ENCODE results near the gene CRB2. TPM values are rescaled to one million over a fixed set of nuclear protein-coding genes. Genes with fewer than 3 reads are reported as not detected.
A peak's percentile ranks its signal among the peaks of the same experiment; 100 is the strongest.

The CRB2 gene
- total RNA-seq, 6 experiments from 2014 or later = not detected

DNA sequence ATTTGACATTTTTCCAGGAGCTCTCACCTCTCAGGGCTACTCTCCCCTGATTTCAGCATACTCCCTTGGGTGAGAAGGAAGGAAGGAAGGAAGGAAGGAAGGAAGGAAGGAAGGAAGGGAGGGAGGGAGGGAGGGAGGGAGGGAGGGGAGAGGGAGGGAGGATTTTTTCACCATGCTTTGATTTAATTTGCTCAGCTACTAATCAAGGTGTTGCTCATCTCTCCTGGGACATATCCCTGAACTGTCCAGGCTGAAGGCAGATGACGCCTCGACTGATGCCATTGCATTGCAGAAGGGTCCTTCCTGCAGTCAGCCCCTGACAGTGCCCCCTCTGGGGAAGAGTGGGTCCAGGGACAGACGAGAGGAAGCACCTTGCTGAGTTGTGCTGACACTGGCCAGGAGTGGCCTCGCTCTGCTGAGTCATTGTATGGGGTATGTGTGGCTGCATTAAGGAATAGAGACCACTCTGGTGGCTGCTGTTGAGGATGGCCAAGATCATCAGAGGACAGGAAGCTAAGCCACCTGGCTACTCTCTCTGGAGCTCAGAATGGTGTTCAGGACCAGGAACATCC lies 43.6 kb upstream of the CRB2 start:
- Histone ChIP-seq H3K36me3 (no peaks in the 10 kb centered on the region), H3K27me3 (no peaks in the 10 kb centered on the region), H3K4me3 (no peak overlapping the region), H3K27ac (no peak overlapping the region), H3K9me3 (no peaks in the 10 kb centered on the region), H3K4me1 (peaks cover 0 to 17% (median 3%) of the 10 kb centered on the region in 4 donors)
- no peak for TF ChIP-seq POLR2A (IDR thresholded peaks at IDR 0.05)
- TF ChIP-seq, protein P1, sequence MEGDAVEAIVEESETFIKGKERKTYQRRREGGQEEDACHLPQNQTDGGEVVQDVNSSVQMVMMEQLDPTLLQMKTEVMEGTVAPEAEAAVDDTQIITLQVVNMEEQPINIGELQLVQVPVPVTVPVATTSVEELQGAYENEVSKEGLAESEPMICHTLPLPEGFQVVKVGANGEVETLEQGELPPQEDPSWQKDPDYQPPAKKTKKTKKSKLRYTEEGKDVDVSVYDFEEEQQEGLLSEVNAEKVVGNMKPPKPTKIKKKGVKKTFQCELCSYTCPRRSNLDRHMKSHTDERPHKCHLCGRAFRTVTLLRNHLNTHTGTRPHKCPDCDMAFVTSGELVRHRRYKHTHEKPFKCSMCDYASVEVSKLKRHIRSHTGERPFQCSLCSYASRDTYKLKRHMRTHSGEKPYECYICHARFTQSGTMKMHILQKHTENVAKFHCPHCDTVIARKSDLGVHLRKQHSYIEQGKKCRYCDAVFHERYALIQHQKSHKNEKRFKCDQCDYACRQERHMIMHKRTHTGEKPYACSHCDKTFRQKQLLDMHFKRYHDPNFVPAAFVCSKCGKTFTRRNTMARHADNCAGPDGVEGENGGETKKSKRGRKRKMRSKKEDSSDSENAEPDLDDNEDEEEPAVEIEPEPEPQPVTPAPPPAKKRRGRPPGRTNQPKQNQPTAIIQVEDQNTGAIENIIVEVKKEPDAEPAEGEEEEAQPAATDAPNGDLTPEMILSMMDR (IDR thresholded peaks at IDR 0.05) = no peak
- ATAC-seq = no peak
- intact Hi-C loops (cut with DNase I) = no loop called here
- WGBS (ENCODE audit: insufficient coverage, low coverage, low lambda C conversion rate, missing lambda C conversion rate) = no CpG with 5 or more reads among the region's 4 CpGs
- DNase-seq = no peak

DNA sequence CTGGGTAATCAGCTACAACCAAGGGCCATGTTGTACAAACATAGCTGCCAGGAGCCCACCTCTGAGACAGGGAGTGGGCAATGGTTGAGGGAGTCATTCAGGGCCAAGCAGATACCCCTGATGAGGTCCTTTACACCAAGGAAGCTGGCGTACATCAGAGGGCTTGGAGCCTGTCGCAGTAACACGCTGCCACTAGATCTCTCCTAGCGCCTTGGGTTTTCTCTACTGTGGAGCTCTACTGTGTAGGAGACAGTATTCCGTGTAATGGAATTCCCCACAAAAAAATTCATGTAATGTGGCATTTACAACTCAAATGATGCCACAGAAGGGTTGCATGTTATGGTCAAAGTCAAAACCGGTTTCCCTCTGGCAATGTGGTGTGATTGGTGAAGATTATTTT lies 41.4 kb upstream of the CRB2 start:
- no peak for DNase-seq
- ATAC-seq = no peak
- H3K36me3 ChIP-seq = no peaks in the 10 kb centered on the region
- 93% methylated on average over 4 of the region's 6 CpGs for WGBS (ENCODE audit: insufficient coverage, low coverage, low lambda C conversion rate, missing lambda C conversion rate)
- no peaks in the 10 kb centered on the region for H3K27me3 ChIP-seq
- peaks cover 0 to 17% (median 3%) of the 10 kb centered on the region in 4 donors for H3K4me1 ChIP-seq
- intact Hi-C loops (cut with DNase I) = no loop called here
- no peak overlapping the region for H3K27ac ChIP-seq
- H3K9me3 ChIP-seq = no peaks in the 10 kb centered on the region
- TF ChIP-seq, protein P1 (IDR thresholded peaks at IDR 0.05) = no peak
- TF ChIP-seq POLR2A (IDR thresholded peaks at IDR 0.05) = no peak
- H3K4me3 ChIP-seq = no peak overlapping the region

DNA sequence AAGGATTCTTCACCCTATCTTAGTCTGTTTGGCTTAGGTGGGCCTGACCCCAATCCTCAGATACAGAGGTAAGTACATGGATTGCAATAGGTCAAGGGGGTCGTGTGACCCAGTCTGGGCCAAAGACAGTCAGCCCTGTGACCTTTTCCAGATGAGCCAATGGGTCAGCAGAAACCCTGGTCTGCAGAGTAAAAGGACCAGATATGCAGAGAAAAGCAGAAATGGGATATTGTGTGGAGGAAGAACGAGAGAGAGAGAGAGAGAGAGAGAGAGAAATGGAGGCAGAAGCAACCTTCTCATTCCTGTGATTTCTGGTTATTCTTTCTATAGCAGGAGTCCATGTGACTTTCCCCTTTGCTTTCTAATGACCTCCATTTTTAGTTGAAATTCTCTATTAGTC lies 40.4 kb upstream of the CRB2 start:
- intact Hi-C loops (cut with DNase I) = no loop called here
- Histone ChIP-seq H3K4me1 (peaks cover 0 to 17% (median 3%) of the 10 kb centered on the region in 4 donors), H3K4me3 (no peak overlapping the region), H3K27ac (no peak overlapping the region), H3K27me3 (no peaks in the 10 kb centered on the region), H3K9me3 (no peaks in the 10 kb centered on the region), H3K36me3 (no peaks in the 10 kb centered on the region)
- DNase-seq (no peak), ATAC-seq (no peak)
- TF ChIP-seq POLR2A (IDR thresholded peaks at IDR 0.05) = no peak
- TF ChIP-seq, protein P1 (IDR thresholded peaks at IDR 0.05) = no peak
- WGBS (ENCODE audit: insufficient coverage, low coverage, low lambda C conversion rate, missing lambda C conversion rate) = 37% methylated on average over 2 of the region's 2 CpGs

DNA sequence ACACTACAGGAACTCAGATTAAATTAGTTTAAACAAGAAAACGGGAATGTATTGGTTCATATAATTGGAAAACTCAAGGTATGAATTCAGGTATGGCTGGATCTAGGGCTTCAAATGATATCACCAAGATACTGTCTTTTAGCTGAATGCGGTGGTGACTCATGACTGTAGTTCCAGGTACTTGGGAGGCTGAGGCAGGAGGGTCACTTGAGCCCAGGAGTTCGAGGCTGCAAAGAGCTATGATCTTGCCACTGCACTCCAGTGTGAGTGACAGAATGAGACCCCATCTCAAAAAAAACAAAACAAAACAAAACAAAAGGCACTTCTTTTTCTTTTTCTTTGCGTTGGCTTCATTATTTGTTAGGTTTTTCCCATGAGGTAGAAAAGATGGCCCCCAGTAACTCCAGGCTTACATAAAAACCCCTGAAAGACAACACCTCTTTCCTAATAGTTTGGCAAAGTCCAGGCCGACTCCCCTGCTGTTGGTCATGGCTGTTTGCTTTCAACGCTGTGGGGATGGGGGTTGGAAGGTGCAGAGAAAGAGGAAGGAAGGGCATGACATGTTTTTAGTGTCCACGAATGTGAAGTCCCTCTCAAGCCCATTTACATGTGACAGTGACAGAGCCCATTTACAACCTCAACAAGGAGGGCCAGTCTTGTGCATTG lies 39.8 kb upstream of the CRB2 start:
- WGBS (ENCODE audit: insufficient coverage, low coverage, low lambda C conversion rate, missing lambda C conversion rate) = 43% methylated on average over 5 of the region's 7 CpGs
- TF ChIP-seq, protein P1 (IDR thresholded peaks at IDR 0.05) = no peak
- no peak for TF ChIP-seq POLR2A (IDR thresholded peaks at IDR 0.05)
- Histone ChIP-seq H3K27me3 (no peaks in the 10 kb centered on the region), H3K36me3 (no peaks in the 10 kb centered on the region), H3K27ac (no peak overlapping the region), H3K9me3 (no peaks in the 10 kb centered on the region), H3K4me3 (no peak overlapping the region), H3K4me1 (peaks cover 0 to 14% (median 3%) of the 10 kb centered on the region in 4 donors)
- DNase-seq (no peak), ATAC-seq (peak; percentile 27 to 59 (median 52))
- intact Hi-C loops (cut with DNase I) = no loop called here
